ENCODE measurements around the gene NEU1.
"Not testable (repeated sequence)": the region's sequence is repeated elsewhere in the genome, so short reads cannot be mapped to it uniquely, and the experiment has no call there.

Gene NEU1

GRCh38 chr6:31838968-31839367, 23.7 kb downstream of the NEU1 start:
- no peak for DNase-seq (ENCODE audit: low read depth)

DNA sequence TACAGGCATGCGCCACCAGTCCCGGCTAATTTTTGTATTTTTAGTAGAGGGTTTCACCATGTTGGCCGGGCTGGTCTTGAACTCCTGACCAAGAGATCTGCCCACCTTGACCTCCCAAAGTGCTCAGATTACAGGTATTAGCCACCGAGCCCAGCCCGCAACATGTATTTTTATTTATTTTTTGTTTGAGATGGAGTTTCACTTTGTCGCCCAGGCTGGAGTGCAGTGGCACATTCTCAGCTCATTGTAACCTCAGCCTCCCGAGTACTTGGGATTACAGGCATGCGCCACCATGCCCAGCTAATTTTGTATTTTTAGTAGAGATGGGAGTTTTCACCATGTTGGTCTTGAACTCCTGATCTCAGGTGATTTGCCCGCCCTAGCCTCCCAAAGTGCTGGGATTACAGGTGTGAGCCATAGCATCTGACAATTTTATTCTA, 24.5 kb downstream of the NEU1 start:
- not testable (repeated sequence) for DNase-seq (ENCODE audit: low read depth)

DNA sequence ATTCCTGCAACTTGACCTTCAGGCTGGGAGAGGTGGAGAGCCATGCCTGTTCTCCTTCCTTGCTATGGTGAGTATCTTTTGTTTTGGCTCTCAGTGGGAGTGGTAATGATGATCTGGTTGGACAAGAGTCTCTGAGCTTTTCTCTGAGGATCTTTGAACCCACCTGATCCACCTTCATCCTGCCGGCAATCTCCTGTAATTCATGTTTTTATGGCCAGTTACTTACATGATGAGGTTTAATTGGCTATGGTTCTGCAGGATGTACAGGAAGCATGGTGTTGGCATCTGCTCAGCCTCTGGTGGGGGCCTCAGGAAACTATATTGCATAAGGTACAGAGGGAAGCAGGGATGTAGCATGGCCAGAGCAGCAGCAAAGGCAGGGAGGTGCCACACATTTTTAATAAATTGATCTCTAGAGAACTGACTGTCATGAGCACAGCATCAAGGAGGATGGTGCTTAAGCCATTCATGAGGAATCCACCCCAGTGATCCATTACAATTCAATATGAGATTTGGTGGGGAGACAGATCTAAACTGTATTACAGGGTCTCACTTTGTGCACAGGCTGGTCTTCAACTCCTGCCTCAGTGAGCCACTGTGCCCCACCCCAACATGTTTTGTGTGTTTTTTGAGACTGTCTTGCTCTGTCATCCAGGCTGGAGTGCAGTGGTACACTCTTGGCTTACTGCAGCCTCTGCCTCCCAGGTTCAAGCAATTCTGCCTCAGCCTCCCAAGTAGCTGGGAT, 25.1 kb downstream of the NEU1 start:
- no peak for DNase-seq (ENCODE audit: low read depth)

DNA sequence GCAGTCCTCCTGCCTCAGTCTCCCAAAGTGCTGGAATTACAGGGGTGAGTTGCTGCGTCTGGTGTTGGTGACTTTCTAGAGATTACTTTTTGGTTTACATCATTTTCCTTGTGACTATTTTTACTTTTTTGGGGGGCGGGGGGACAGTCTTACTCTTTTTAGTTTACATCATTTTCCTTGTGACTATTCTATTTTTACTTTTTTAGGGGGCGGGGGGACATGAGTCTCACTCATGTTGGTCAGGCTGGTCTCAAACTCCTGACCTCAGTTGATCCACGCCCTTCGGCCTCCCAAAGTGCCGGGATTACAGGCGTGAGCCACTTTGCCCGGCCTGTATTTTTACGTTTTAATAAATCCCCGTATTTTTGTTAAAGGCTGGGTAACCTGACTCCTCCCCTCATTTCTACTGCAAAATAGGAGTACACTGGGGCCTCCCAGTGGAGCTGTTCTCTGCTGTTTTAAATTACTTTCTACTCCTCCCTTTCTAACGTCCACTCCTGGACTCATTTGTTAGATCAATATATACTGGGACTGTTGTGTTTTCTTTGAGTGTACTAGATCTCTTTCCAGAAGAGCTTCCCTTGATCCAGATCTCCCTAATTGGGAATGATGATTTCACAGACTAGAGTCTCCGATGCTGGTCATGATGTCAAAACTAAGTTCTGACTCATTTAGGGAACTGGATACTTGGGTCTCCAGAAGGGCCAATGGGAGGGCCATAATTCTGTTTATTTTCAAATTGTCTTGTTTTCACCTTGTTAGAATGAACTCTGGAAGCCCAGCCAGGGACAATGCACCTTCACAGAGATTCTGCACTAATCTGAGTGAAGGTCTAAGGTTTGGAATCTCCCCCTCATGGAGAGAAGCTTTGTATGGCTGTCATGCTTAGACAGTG, 25.9 kb downstream of the NEU1 start:
- no peak for DNase-seq (ENCODE audit: low read depth)

- DNase-seq (ENCODE audit: low read depth), result no peak
Measured at GRCh38 chr6:31836047-31836473, 26.6 kb downstream of the NEU1 start.

DNA sequence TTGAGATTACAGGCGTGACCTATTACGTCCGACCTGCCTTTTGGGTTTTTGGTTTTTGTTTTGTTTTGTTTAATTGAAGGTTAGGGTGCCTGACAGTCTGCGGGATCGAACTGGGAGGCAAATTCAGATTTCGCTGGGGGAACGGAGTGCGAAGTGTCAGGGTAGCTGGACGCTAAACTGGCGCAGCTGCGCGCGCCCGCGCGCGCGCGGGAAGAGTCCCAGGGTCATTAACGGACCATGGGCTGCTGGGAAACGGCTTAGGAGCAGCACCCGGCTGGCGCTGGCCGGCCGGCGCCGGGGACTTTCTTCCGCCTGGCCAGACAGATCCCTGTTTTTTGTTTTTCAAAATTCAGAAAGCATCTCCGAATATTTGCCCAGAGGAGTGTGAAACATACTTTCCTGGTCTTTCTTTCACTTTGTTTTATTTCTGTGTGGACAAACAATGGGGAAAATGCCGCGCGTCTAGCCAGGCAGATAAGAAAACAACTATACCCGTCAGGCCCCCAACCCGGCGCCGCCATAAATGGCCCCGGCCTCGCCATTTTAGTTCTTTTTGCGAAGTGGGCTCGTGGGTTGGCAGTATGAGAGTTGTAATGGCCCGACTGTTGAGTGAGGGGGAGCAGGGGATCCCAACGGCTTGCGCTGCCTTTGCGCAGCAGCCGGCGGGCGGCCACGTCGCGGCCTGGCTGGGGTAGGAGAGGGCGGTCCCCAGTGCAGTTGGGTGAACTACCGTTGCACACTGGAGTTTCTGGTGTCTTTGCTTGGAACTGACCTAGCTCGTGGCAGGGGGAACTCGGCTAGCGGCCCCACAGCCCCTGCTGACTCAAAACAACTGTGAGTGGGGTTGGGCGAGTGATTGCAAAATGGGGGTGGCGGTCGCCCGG, 28.0 kb downstream of the NEU1 start:
- peak; percentile 70 for DNase-seq (ENCODE audit: low read depth)

- no peak for DNase-seq (ENCODE audit: low read depth)
Measured at GRCh38 chr6:31831350-31832215, 31.0 kb downstream of the NEU1 start.

- no peak for DNase-seq (ENCODE audit: low read depth)
Measured at GRCh38 chr6:31830886-31831335, 31.7 kb downstream of the NEU1 start.

GRCh38 chr6:31829633-31830283, 32.9 kb downstream of the NEU1 start:
- no peak for DNase-seq (ENCODE audit: low read depth)

DNA sequence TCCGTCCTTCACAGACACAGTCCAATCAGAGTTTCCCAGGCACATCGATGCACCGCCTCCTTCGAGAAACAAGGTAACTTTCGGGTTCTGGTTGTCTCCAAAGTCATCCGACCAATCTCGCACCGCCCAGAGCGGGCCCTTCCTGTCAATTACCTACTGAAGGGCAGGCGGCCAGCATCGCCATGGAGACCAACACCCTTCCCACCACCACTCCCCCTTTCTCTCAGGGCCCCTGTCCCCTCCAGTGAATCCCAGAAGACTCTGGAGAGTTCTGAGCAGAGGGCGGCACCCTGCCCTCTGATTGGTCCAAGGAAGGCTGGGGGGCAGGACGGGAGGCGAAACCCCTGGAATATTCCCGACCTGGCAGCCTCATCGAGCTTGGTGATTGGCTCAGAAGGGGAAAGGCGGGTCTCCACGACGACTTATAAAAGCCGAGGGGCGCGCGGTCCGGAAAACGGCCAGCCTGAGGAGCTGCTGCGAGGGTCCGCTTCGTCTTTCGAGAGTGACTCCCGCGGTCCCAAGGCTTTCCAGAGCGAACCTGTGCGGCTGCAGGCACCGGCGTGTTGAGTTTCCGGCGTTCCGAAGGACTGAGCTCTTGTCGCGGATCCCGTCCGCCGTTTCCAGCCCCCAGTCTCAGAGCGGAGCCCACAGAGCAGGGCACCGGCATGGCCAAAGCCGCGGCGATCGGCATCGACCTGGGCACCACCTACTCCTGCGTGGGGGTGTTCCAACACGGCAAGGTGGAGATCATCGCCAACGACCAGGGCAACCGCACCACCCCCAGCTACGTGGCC, 35.1 kb downstream of the NEU1 start, which contains the start of gene HSPA1B:
Gene HSPA1B (plus strand): TSS at position 453 of the 794 bp plus-strand sequence. CDS start 213 bp downstream, at position 666.
- DNase-seq (ENCODE audit: low read depth), result peak; percentile 74

GRCh38 chr6:31826793-31827285, 35.8 kb downstream of the NEU1 start:
- no peak for DNase-seq (ENCODE audit: low read depth)

DNA sequence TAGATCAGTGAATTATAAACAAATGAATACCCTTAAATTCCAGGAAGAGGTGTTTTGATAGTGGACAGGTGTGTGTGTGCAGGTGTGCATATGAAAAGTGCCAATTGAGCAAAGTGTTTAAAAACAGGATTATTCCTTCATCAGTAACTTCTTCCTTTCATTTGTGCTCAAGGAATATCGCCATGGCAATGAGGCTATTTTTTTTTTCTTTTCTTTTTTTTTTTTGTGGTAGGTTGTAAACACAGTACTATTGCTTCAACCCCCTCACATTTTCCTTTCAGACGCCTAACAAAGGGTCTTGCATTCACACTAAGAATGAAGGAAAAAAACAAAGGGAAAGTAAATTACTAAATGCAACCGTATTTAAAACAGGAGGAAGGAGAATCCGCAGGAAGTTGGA, 37.1 kb downstream of the NEU1 start:
- no peak for DNase-seq (ENCODE audit: low read depth)

- DNase-seq (ENCODE audit: low read depth), result not testable (repeated sequence)
Measured at GRCh38 chr6:31823592-31824196, 38.9 kb downstream of the NEU1 start.

- DNase-seq (ENCODE audit: low read depth), result peak; percentile 56
Measured at GRCh38 chr6:31822036-31822821, 40.4 kb downstream of the NEU1 start.

GRCh38 chr6:31821301-31822035, 41.2 kb downstream of the NEU1 start:
- DNase-seq (ENCODE audit: low read depth), result no peak

DNA sequence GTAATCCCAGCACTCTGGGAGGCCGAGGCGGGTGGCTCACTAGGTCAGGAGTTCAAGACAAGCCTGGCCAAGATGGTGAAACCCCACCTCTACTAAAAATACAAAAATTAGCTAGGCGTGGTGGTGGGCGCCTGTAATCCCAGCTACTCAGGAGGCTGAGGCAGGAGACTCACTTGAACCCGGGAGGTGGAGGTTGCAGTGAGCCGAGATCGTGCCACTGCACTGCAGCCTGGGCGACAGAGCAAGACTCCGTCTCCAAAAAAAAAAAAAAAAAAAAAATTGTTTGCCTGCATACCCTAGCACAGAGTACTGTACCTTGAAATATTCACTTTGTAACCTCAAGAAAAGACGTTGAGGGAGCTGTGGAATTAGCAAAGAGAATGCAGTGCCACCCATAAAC, 42.2 kb downstream of the NEU1 start:
- not testable (repeated sequence) for DNase-seq (ENCODE audit: low read depth)

DNA sequence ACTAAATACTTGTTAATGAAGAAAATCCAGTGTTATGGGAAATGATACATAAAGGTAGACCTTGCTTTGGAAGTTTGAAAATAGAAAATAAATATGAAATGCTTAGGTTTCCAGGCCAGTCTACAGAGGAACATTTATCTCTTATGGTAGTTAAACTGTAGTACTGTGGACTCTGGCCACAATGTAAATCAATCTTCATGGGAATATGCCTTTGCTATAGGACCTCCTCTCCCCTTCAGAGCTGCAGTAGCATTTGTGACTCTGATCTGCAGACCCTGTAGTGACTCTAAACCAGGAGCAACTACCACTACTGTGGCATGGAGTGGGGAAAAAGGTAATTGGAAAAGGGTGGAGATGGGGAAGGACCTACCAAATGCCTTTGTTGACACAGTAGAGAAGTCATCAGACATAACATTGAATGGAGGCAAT, 42.7 kb downstream of the NEU1 start:
- DNase-seq (ENCODE audit: low read depth), result no peak

Data from T follicular helper cell (primary cell).